GM21447 (cell line): ENCODE results near the gene PLXNA4.

Experiments used
- ATAC-seq: cut with Tn5 transposase; IDR thresholded peaks from one replicate; pipeline ENCODE4 v1.9.1; 2021; ENCODE audit not compliant: unreplicated experiment

The PLXNA4 gene

GRCh38 chr7:132225216-132226030, 350.8 kb downstream of the PLXNA4 start:
- no peak for ATAC-seq

- ATAC-seq = no peak
Measured at GRCh38 chr7:132221356-132221755, 354.9 kb downstream of the PLXNA4 start.

GRCh38 chr7:132220060-132220459, 356.2 kb downstream of the PLXNA4 start:
- no peak for ATAC-seq

- ATAC-seq = no peak
Measured at GRCh38 chr7:132218876-132219275, 357.4 kb downstream of the PLXNA4 start.

- no peak for ATAC-seq
Measured at GRCh38 chr7:132216847-132217525, 359.3 kb downstream of the PLXNA4 start.

- no peak for ATAC-seq
Measured at GRCh38 chr7:132214452-132214851, 361.8 kb downstream of the PLXNA4 start.

GRCh38 chr7:132213583-132213982, 362.7 kb downstream of the PLXNA4 start:
- no peak for ATAC-seq

GRCh38 chr7:132211971-132212370, 364.3 kb downstream of the PLXNA4 start:
- no peak for ATAC-seq

GRCh38 chr7:132210821-132211220, 365.4 kb downstream of the PLXNA4 start:
- no peak for ATAC-seq

GRCh38 chr7:132207782-132208181, 368.5 kb downstream of the PLXNA4 start:
- no peak for ATAC-seq

GRCh38 chr7:132207211-132207610, 369.1 kb downstream of the PLXNA4 start:
- no peak for ATAC-seq

GRCh38 chr7:132206594-132206993, 369.7 kb downstream of the PLXNA4 start:
- ATAC-seq = no peak

GRCh38 chr7:132205509-132205908, 370.8 kb downstream of the PLXNA4 start:
- no peak for ATAC-seq

- ATAC-seq = no peak
Measured at GRCh38 chr7:132203021-132203420, 373.2 kb downstream of the PLXNA4 start.

GRCh38 chr7:132202541-132202940, 373.7 kb downstream of the PLXNA4 start:
- ATAC-seq = no peak

GRCh38 chr7:132200141-132200540, 376.1 kb downstream of the PLXNA4 start:
- ATAC-seq = no peak

GRCh38 chr7:132199626-132200025, 376.6 kb downstream of the PLXNA4 start:
- ATAC-seq = no peak

- ATAC-seq = no peak
Measured at GRCh38 chr7:132197772-132198171, 378.5 kb downstream of the PLXNA4 start.

- ATAC-seq = no peak
Measured at GRCh38 chr7:132193898-132194297, 382.4 kb downstream of the PLXNA4 start.

- no peak for ATAC-seq
Measured at GRCh38 chr7:132192809-132193208, 383.5 kb downstream of the PLXNA4 start.

- no peak for ATAC-seq
Measured at GRCh38 chr7:132191418-132191817, 384.9 kb downstream of the PLXNA4 start.

- no peak for ATAC-seq
Measured at GRCh38 chr7:132190683-132191082, 385.6 kb downstream of the PLXNA4 start.
